Muscle layer of colon (tissue), 2 donors: ENCODE measurements around the gene PROK2.
A peak's percentile ranks its signal among the peaks of the same experiment; 100 is the strongest.

Experiments used
- H3K27ac ChIP-seq: one replicate; pipeline ENCODE4 v1.7.0; 2013; ENCODE audit warnings: low read depth, mild to moderate bottlenecking, low read length, moderate library complexity
- H3K27me3 ChIP-seq, 2 donors: one replicate each; pipeline ENCODE4 v1.7.0; 2013; ENCODE audit warnings: low read length in 2 of 2, mild to moderate bottlenecking in 2 of 2; ENCODE audit not compliant: insufficient read depth in 2 of 2, control insufficient read depth in 1 of 2
- H3K36me3 ChIP-seq: one replicate; pipeline ENCODE4 v1.7.0; 2013; ENCODE audit warnings: mild to moderate bottlenecking, low read length; ENCODE audit not compliant: insufficient read depth
- H3K4me1 ChIP-seq: one replicate; pipeline ENCODE4 v1.7.0; 2013; ENCODE audit warnings: mild to moderate bottlenecking, low read length; ENCODE audit not compliant: insufficient read depth
- H3K4me3 ChIP-seq, 2 donors: one replicate each; pipeline ENCODE4 v1.7.0; 2013; ENCODE audit warnings: low read length in 2 of 2, low read depth in 1 of 2, mild to moderate bottlenecking in 1 of 2, moderate library complexity in 1 of 2
- H3K9ac ChIP-seq: one replicate; pipeline ENCODE4 v1.7.0; 2013; ENCODE audit warnings: low read length
- H3K9me3 ChIP-seq: one replicate; pipeline ENCODE4 v1.7.0; 2013; ENCODE audit warnings: mild to moderate bottlenecking, low read length
- donor health status: abdominal sarcoma.
- donor health status: Adenocarcinoma of cecum.

PROK2 gene

GRCh38 chr3:71760140-71760539 lies 24.8 kb downstream of the PROK2 start:
- Histone ChIP-seq H3K9ac (no peak overlapping the region), H3K27me3 (no peaks in the 10 kb centered on the region), H3K4me1 (no peaks in the 10 kb centered on the region), H3K36me3 (no peaks in the 10 kb centered on the region), H3K4me3 (no peak overlapping the region), H3K9me3 (no peaks in the 10 kb centered on the region), H3K27ac (no peak overlapping the region)

GRCh38 chr3:71759401-71759800 lies 25.5 kb downstream of the PROK2 start:
- Histone ChIP-seq H3K9me3 (no peaks in the 10 kb centered on the region), H3K27me3 (no peaks in the 10 kb centered on the region), H3K4me1 (no peaks in the 10 kb centered on the region), H3K4me3 (no peak overlapping the region), H3K9ac (no peak overlapping the region), H3K36me3 (no peaks in the 10 kb centered on the region), H3K27ac (no peak overlapping the region)

GRCh38 chr3:71758091-71758490 lies 26.9 kb downstream of the PROK2 start:
- no peaks in the 10 kb centered on the region for H3K4me1 ChIP-seq
- H3K9me3 ChIP-seq: no peaks in the 10 kb centered on the region
- no peak overlapping the region for H3K9ac ChIP-seq
- no peak overlapping the region for H3K4me3 ChIP-seq
- H3K27me3 ChIP-seq: no peaks in the 10 kb centered on the region
- no peak overlapping the region for H3K27ac ChIP-seq
- H3K36me3 ChIP-seq: no peaks in the 10 kb centered on the region

- H3K4me1 ChIP-seq: no peaks in the 10 kb centered on the region
- no peaks in the 10 kb centered on the region for H3K27me3 ChIP-seq
- H3K27ac ChIP-seq: no peak overlapping the region
- H3K36me3 ChIP-seq: no peaks in the 10 kb centered on the region
- no peaks in the 10 kb centered on the region for H3K9me3 ChIP-seq
- peak overlapping the region in 1 of 2 donors; percentile 20 for H3K4me3 ChIP-seq
- no peak overlapping the region for H3K9ac ChIP-seq
Observed at GRCh38 chr3:71754610-71755253, 30.2 kb downstream of the PROK2 start.

GRCh38 chr3:71753701-71754609 lies 31.0 kb downstream of the PROK2 start, which contains the start of gene GPR27:
TSS of gene GPR27 (plus strand) at chr3:71753855. CDS start at chr3:71754050, 195 bp downstream.
- H3K27me3 ChIP-seq: no peaks in the 10 kb centered on the region

GRCh38 chr3:71752831-71753700 lies 31.9 kb downstream of the PROK2 start:
- Histone ChIP-seq H3K36me3 (no peaks in the 10 kb centered on the region), H3K9me3 (no peaks in the 10 kb centered on the region), H3K4me1 (no peaks in the 10 kb centered on the region), H3K27me3 (no peaks in the 10 kb centered on the region), H3K27ac (no peak overlapping the region), H3K4me3 (peak overlapping the region; percentile 43 to 50), H3K9ac (no peak overlapping the region)

More at GRCh38 chr3:71753701-71754609, 31.0 kb downstream of the PROK2 start, which contains the start of gene GPR27:
- Histone ChIP-seq H3K27ac (no peak within 1 kb of the TSS), H3K36me3 (no peaks in the 10 kb centered on the region), H3K9me3 (no peaks in the 10 kb centered on the region), H3K9ac (no peak within 1 kb of the TSS), H3K4me3 (peak within 1 kb of the TSS; percentile 43 to 50), H3K4me1 (no peaks in the 10 kb centered on the region)

GRCh38 chr3:71751602-71752001 lies 33.3 kb downstream of the PROK2 start:
- no peaks in the 10 kb centered on the region for H3K9me3 ChIP-seq
- H3K9ac ChIP-seq: no peak overlapping the region

GRCh38 chr3:71744738-71745137 lies 40.2 kb downstream of the PROK2 start:
- Histone ChIP-seq H3K9me3 (peaks cover 7% of the 10 kb centered on the region), H3K4me3 (no peak overlapping the region), H3K9ac (no peak overlapping the region), H3K27ac (no peak overlapping the region), H3K4me1 (no peaks in the 10 kb centered on the region), H3K27me3 (no peaks in the 10 kb centered on the region), H3K36me3 (no peaks in the 10 kb centered on the region)

More at GRCh38 chr3:71751602-71752001, 33.3 kb downstream of the PROK2 start:
- H3K27me3 ChIP-seq: no peaks in the 10 kb centered on the region
- H3K27ac ChIP-seq: no peak overlapping the region
- no peaks in the 10 kb centered on the region for H3K4me1 ChIP-seq
- H3K36me3 ChIP-seq: no peaks in the 10 kb centered on the region
- H3K4me3 ChIP-seq: no peak overlapping the region

GRCh38 chr3:71742621-71743020 lies 42.3 kb downstream of the PROK2 start:
- Histone ChIP-seq H3K9ac (no peak overlapping the region), H3K4me3 (no peak overlapping the region), H3K9me3 (peaks cover 7% of the 10 kb centered on the region)

GRCh38 chr3:71734881-71735280 lies 50.1 kb downstream of the PROK2 start:
- Histone ChIP-seq H3K4me3 (no peak overlapping the region), H3K36me3 (no peaks in the 10 kb centered on the region), H3K27me3 (no peaks in the 10 kb centered on the region), H3K27ac (no peak overlapping the region), H3K9me3 (no peaks in the 10 kb centered on the region), H3K9ac (no peak overlapping the region), H3K4me1 (peaks cover 3% of the 10 kb centered on the region)

More at GRCh38 chr3:71742621-71743020, 42.3 kb downstream of the PROK2 start:
- Histone ChIP-seq H3K4me1 (no peaks in the 10 kb centered on the region), H3K27me3 (no peaks in the 10 kb centered on the region), H3K36me3 (no peaks in the 10 kb centered on the region), H3K27ac (no peak overlapping the region)

GRCh38 chr3:71733319-71733718 lies 51.6 kb downstream of the PROK2 start:
- Histone ChIP-seq H3K27ac (no peak overlapping the region), H3K27me3 (no peaks in the 10 kb centered on the region), H3K9ac (no peak overlapping the region), H3K4me3 (no peak overlapping the region), H3K9me3 (no peaks in the 10 kb centered on the region), H3K36me3 (no peaks in the 10 kb centered on the region), H3K4me1 (peaks cover 5% of the 10 kb centered on the region)
